ENCODE data around the gene LIPT1. TPM values are rescaled to one million over a fixed set of nuclear protein-coding genes. Genes with fewer than 3 reads are reported as not detected.

Gene LIPT1
- 5.9 and 6.8 TPM in 2 replicates for total RNA-seq

GRCh38 chr2:99154643-99155536 lies at the start of gene LIPT1, which contains the start of gene TSGA10:
Gene LIPT1, plus strand, starts transcription at chr2:99154967. Its CDS starts 6,991 bp downstream, at chr2:99161958.
Gene TSGA10, minus strand, starts transcription at chr2:99154942. Its CDS starts 45,503 bp downstream, at chr2:99109439.

GRCh38 chr2:99141110-99142108 lies 13.4 kb upstream of the LIPT1 start, which contains the start of gene C2orf15:
Gene C2orf15, plus strand, starts transcription at chr2:99141707. Its CDS starts 8,852 bp downstream, at chr2:99150559.

GRCh38 chr2:99180755-99181623 lies 26.2 kb downstream of the LIPT1 start, which contains the start of the genes MITD1 and MRPL30:
Gene MITD1, minus strand, starts transcription at chr2:99181058. Its CDS starts 77 bp downstream, at chr2:99180981.
Gene MRPL30, plus strand, starts transcription at chr2:99181184. Its CDS starts 5,020 bp downstream, at chr2:99186204.

Small RNA genes lying within 50 kb of the gene (small RNA-seq; reads per million reads assigned to genes)
- not detected for gene AC092587.1

Other genes with a start within 250 kb of the LIPT1 start
- gene CRACDL, start 218.7 kb upstream of the LIPT1 start, total RNA-seq: not detected in 2 replicates
- not detected in 2 replicates for gene C2orf15, start 13.3 kb upstream of the LIPT1 start, total RNA-seq
- 2.3 and 2.6 TPM in 2 replicates for gene TSGA10, start within 50 bp of the LIPT1 start, total RNA-seq
- gene MITD1, start 26.1 kb downstream of the LIPT1 start, total RNA-seq: 15.8 and 21.3 TPM in 2 replicates
- 41.9 and 47.9 TPM in 2 replicates for gene MRPL30, start 26.2 kb downstream of the LIPT1 start, total RNA-seq
- gene LYG2, start 100.7 kb downstream of the LIPT1 start, total RNA-seq: not detected in 2 replicates
- under 0.01 and 0.20 TPM in 2 replicates for gene LYG1, start 146.2 kb downstream of the LIPT1 start, total RNA-seq
- 64.5 and 68.3 TPM in 2 replicates for gene TXNDC9, start 181.4 kb downstream of the LIPT1 start, total RNA-seq
- 19.5 and 22.1 TPM in 2 replicates for gene EIF5B, start 182.4 kb downstream of the LIPT1 start, total RNA-seq

All from subcutaneous preadipocyte (primary cell).